ENCODE measurements around the gene HS3ST4.

GRCh38 chr16:26087091-26087490 is 395.3 kb downstream of the HS3ST4 start:
- TF ChIP-seq CTCF (IDR thresholded peaks at IDR 0.05) = no peak
- no peak for TF ChIP-seq POLR2A (IDR thresholded peaks at IDR 0.05)

All from tibial nerve (tissue), 3 donors.